GM18868 (cell line): ENCODE measurements around the gene TRABD2B.

ENCODE experiments used
- ATAC-seq: cut with Tn5 transposase; IDR thresholded peaks from one replicate; pipeline ENCODE4 v1.9.1; 2021; ENCODE audit warnings: mild to moderate bottlenecking, moderate library complexity; ENCODE audit not compliant: unreplicated experiment

TRABD2B gene

DNA sequence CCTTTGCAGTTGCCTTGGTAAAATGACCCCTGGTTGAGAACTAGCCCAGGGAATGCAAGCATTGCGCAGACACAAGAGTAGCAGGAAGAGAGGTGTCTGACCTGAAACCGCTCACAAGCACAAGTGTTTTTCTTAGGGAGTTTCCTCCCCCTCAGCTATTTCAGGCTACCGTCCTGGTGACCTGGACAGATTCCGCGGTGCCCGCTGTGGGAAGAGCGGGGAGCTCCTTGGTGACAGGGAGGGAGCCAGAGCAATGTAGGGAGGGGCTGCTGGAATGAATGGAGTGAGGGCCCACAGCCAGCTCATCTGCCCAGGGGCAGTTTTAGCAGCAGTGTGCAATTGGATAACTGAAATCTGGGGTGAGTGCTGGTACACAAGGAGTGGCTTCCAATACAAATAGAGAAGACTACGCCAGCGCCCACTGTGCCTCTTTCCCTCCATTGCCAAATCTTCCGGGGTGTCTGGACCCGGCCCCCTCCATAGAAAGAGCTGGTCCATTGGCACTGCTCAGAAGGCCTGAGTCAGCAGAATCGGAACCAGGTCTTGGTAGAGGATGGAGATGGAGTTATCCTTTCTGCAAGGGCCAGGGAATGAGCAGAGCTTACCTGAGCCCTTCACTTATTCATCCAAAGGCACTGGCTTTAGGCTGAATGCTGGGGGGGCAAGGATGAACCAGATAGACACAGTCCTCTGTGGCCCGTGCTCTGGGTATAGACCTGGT is 82.8 kb downstream of the TRABD2B start:
- ATAC-seq: no peak

DNA sequence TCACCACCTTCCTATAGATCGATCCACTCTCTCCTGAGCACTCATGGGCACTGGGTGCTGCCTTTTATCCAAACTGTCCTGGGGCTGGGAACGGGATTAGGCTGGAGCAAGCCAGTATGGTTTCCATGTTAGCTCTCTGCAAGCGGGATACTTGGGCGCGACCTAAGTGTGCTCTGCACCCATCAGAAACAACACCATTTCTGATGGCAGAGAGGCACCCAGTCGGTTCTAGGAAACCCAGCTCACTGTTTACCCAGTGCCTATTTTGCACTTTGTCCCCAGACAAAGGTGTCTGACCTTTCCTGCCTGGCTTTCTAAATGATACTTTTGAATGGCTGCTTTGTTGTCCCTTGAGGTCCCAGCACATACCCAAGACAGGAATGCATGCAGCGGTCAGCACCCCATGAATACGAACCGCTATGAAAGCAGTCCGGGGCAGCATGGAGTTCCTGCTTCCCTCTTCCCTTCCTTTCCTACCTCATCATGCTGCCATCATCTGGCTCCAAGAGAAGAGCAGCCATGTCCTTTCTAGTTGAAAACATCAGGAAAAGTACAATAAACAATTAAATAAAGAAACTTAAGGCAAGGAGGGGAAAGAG is 83.9 kb downstream of the TRABD2B start:
- no peak for ATAC-seq

- ATAC-seq: no peak
Observed at GRCh38 chr1:47912756-47913155, 84.4 kb downstream of the TRABD2B start.

GRCh38 chr1:47911892-47912291 is 85.3 kb downstream of the TRABD2B start:
- no peak for ATAC-seq

- ATAC-seq: no peak
Observed at GRCh38 chr1:47911424-47911823, 85.8 kb downstream of the TRABD2B start.

DNA sequence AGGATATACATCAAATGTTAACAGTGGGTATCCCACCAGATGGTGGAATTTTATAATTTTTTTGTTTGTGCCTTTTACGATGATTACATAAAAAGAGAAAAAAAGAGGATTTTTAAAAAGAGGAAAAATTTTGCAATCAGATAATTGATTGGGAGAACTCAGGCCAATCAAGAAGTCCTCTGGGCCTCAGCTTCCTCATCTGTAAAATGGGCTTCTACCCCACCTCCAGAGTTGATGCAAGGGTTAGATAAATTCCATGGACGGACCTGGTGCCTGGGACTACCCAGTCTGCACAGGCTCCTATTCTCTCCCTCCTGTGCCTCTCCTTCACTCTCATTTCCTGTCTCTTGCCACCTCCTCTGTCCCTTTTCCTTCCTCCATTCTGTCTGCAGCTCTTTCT is 88.9 kb downstream of the TRABD2B start:
- no peak for ATAC-seq

DNA sequence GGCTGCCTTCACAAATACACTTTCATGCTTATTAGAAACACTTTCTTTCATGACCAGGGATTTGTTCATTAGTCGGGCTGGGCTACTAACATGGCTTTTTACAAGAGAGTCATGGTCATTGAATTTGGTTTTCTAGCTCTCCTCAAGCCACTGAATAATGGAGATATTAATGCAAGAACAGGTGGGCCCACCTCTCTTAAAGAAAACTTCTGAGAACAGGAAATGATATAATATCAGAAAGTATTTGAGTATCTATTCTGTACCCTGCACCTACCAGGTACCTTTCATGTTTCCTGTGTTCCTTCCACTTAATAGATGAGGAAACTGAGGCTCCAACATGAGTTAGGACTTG is 90.0 kb downstream of the TRABD2B start:
- ATAC-seq: no peak

GRCh38 chr1:47906527-47907176 is 90.5 kb downstream of the TRABD2B start:
- no peak for ATAC-seq

DNA sequence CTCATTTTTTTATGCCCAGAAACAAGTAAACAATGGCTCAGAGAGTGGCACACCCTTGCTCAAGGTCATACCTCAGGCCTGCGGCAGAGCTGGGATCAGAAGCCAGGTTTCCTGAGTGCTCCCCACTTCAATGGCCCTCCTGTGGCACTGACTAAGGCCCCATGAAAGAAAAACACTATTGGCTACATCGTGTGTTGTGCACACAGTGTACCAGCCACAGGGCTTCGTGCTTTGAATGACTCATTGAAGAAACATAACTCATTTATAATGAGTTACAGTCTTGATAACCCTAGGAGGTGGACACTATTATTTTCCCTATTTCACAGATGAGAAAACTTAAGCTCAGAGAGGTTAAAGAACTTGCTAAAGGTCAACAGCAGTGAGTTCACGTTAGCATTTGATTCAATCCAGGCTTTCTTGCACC is 91.2 kb downstream of the TRABD2B start:
- no peak for ATAC-seq

GRCh38 chr1:47903723-47904122 is 93.5 kb downstream of the TRABD2B start:
- no peak for ATAC-seq

GRCh38 chr1:47901001-47901575 is 96.1 kb downstream of the TRABD2B start:
- ATAC-seq: no peak

DNA sequence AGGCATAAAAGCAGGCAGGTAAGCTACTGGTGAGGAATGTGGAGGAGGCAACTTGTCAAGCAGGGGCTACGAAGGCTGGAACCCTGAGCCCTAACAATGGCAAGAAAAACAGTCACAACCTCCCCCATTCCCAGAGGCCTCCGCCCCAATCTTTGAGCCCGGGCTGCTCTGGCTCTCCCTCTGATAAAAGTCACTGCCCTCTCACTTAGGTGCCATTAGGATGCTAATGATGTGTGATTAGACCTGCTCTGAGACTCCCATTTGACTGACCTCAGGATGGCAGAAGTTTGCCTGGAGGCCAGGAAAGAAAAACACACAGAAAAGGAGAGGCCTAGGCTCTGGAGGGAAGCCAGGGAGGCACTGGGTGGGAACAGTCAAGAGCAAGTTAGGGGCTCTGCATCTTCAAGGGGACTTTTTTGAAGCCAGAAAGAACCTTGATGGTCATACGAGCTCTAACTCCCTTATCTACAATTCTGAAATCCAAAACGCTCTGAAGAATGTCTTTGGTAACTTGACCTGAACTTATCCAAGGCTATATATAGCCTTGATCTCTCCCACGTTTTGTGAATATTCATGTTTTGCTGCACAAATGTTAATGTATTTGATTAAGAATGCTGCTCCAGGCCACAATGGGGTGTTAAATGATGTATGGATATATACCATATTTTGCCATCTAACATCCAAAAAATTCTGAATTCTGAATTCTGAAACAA is 98.9 kb downstream of the TRABD2B start:
- no peak for ATAC-seq

- ATAC-seq: no peak
Observed at GRCh38 chr1:47895279-47896125, 101.7 kb downstream of the TRABD2B start.

DNA sequence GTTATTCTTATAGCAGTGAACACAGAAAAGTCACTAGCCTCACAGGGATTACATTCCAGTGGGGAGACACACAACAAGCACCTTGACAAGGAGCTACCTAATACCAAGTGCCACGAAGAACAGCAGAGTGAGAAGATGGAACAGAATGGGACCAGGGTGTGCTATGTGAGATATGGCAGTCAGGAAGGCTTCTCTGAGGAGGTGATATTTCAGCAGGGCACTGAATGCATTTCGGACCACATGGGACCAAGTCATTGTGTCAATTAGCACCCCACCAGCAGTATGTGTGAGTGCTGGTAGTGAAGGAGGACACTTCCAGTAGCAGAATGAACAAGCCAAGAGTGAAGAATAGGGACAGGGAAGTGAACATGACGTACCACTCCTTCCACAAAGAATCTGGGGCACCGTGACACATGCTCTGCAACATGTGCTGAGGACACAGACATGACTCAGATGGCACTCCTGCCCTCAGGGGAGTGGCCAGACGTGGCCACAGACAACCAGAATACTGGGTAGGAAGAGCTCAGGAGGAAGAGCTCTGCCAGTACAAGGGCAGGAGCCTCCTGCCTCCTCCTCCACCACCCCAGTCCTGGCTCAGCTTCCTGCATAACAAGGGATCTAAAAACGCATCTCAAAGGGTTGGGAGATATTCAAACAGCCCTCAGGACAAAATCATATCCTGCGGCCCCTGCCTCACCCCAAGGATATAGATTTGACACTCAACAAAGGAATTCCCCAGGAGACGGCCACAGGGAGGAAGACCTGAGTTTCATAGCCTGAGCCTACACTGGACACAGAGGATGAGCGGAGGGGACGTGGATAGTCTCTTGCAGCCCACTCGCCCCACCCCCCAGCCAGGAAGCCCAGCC is 102.5 kb downstream of the TRABD2B start:
- no peak for ATAC-seq

- no peak for ATAC-seq
Observed at GRCh38 chr1:47893412-47893811, 103.8 kb downstream of the TRABD2B start.

DNA sequence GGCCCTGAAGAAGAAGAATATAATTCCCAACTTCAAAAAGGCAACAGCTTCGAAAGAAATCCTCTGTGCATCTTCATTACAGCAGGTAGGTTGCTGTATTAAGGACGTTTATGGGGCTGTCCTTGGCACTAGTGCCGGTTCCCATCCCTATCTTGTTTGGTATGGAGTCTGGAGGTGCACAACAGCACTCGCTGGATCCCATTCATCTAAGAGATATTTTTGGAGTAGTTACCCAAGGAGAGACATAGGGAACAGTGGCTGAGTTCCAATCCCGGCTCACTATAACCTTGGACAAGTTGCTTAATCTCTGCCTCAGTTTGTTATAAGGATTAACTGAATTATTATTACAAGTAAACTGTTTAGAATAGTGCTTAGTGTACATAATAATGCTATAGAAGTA is 106.4 kb downstream of the TRABD2B start:
- ATAC-seq: no peak

DNA sequence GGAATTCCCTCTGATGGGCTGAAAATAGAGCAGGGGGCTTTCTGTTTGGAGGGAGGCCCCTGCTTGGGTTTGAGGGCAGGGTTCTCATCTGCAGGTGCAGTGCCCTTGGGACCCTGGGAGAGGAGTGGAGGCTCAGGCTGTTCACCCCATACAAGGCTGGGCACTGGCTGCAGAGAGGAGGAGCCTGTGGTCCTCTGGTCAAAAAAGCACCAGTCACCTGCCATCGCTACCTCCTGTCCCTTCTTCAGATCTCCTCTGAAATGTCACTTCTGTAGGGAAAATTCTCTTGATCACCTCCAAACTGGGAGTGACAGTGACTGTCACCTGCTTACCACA is 108.9 kb downstream of the TRABD2B start:
- no peak for ATAC-seq

GRCh38 chr1:47887475-47888293 is 109.5 kb downstream of the TRABD2B start:
- ATAC-seq: no peak

DNA sequence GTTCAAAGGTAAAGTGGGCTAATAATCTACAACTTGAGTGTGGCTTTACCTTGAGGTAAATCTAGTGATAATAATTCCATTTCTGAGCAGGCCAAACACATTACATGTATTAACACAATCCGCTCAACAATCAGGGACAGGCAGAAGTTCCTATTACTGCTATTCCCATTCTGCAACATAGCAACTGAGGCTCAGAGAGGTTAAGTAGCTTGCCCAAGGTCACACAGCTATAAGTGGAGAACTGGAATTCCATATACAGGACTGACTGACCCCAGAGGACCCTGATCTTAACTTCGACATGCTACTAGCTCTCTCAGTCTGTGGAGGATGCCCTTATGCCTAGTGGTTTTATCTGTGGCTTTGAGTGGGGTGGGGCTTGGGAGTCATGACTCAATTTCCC is 110.1 kb downstream of the TRABD2B start:
- no peak for ATAC-seq
